Measurements from ENCODE around the gene MAN1A1. TPM values are rescaled to one million over a fixed set of nuclear protein-coding genes. Genes with fewer than 3 reads are reported as not detected.

Gene MAN1A1
- total and polyA plus RNA-seq, 2 of the 8 experiments (the other 6 are each of a cell fraction or from before 2014, with no cell fraction given) = 1.8 to 5.4 TPM

DNA sequence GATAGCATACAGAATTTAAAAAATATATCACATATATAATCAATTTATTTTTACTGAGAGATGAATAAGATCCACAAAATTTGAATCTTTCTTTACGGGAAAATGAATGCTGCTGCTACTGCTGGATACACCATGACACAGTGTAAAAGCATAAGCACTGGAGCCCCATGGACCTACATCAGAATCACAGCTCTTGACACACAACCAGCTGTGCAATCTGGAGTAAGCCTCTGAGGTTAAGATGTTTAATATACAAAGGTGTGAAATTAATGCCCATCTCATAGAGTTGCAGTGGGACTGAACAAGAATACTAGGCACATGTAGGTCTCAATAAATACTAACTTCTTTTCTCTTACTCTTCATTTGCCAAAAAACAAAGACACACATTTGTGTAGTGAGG lies 48.1 kb downstream of the MAN1A1 start (continued):
- TF ChIP-seq, protein P1, sequence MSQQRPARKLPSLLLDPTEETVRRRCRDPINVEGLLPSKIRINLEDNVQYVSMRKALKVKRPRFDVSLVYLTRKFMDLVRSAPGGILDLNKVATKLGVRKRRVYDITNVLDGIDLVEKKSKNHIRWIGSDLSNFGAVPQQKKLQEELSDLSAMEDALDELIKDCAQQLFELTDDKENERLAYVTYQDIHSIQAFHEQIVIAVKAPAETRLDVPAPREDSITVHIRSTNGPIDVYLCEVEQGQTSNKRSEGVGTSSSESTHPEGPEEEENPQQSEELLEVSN (IDR thresholded peaks at IDR 0.05) = no peak
- no peak for TF ChIP-seq RXRA (IDR thresholded peaks at IDR 0.05; ENCODE audit: insufficient read depth, low read depth, low read length)
